ENCODE results near the gene RPS18. TPM values are rescaled to one million over a fixed set of nuclear protein-coding genes. Genes with fewer than 3 reads are reported as not detected.

Gene RPS18
- total RNA-seq, 2 donors from 2014 or later: 1,163 to 1,178 TPM

- no peaks in the 10 kb centered on the region for H3K9me3 ChIP-seq
- no peak overlapping the region for H3K4me3 ChIP-seq
- H3K27me3 ChIP-seq (replicated peaks; ENCODE audit: insufficient read depth): no peaks in the 10 kb centered on the region
- DNase-seq (ENCODE audit: low spot score) (no peak), ATAC-seq (ENCODE audit: insufficient number of reproducible peaks, low FRiP score, low read depth) (no peak)
- H3K4me1 ChIP-seq (ENCODE audit: control insufficient read depth in 1 of 2, low read depth in 2 of 2): peaks cover 8 to 12% of the 10 kb centered on the region in 2 donors
- H3K36me3 ChIP-seq: peaks cover 19% of the 10 kb centered on the region
- TF ChIP-seq CTCF (IDR thresholded peaks at IDR 0.05): no peak
- H3K27ac ChIP-seq: no peak overlapping the region
Measured at GRCh38 chr6:33304216-33304615, 32.3 kb downstream of the RPS18 start.

- Histone ChIP-seq H3K36me3 (peaks cover 19% of the 10 kb centered on the region), H3K4me3 (no peak overlapping the region), H3K27ac (no peak overlapping the region), H3K27me3 (replicated peaks; ENCODE audit: insufficient read depth) (no peaks in the 10 kb centered on the region), H3K9me3 (no peaks in the 10 kb centered on the region), H3K4me1 (ENCODE audit: control insufficient read depth in 1 of 2, low read depth in 2 of 2) (peaks cover 6 to 15% of the 10 kb centered on the region in 2 donors)
- ATAC-seq (ENCODE audit: insufficient number of reproducible peaks, low FRiP score, low read depth) (no peak), DNase-seq (ENCODE audit: low spot score) (no peak)
- no peak for TF ChIP-seq CTCF (IDR thresholded peaks at IDR 0.05)
Measured at GRCh38 chr6:33305052-33305451, 33.2 kb downstream of the RPS18 start.

- H3K9me3 ChIP-seq: no peaks in the 10 kb centered on the region
- DNase-seq (ENCODE audit: low spot score) (no peak), ATAC-seq (ENCODE audit: insufficient number of reproducible peaks, low FRiP score, low read depth) (no peak)
- no peak for TF ChIP-seq CTCF (IDR thresholded peaks at IDR 0.05)
- no peak overlapping the region for H3K4me3 ChIP-seq
- H3K4me1 ChIP-seq (ENCODE audit: control insufficient read depth in 1 of 2, low read depth in 2 of 2): peaks cover 0 to 6% of the 10 kb centered on the region in 2 donors
- H3K27me3 ChIP-seq (replicated peaks; ENCODE audit: insufficient read depth): no peaks in the 10 kb centered on the region
- H3K27ac ChIP-seq: no peak overlapping the region
- peaks cover 19% of the 10 kb centered on the region for H3K36me3 ChIP-seq
Measured at GRCh38 chr6:33306356-33306755, 34.5 kb downstream of the RPS18 start.

GRCh38 chr6:33312361-33313104 lies 40.7 kb downstream of the RPS18 start:
- DNase-seq (ENCODE audit: low spot score) (no peak), ATAC-seq (ENCODE audit: insufficient number of reproducible peaks, low FRiP score, low read depth) (no peak)
- Histone ChIP-seq H3K9me3 (no peaks in the 10 kb centered on the region), H3K27me3 (replicated peaks; ENCODE audit: insufficient read depth) (no peaks in the 10 kb centered on the region), H3K36me3 (no peaks in the 10 kb centered on the region), H3K4me3 (peak overlapping the region; percentile 71), H3K4me1 (ENCODE audit: control insufficient read depth in 1 of 2, low read depth in 2 of 2) (peaks cover 27 to 44% of the 10 kb centered on the region in 2 donors), H3K27ac (peak overlapping the region; percentile 92 to 96)
- no peak for TF ChIP-seq CTCF (IDR thresholded peaks at IDR 0.05)

- Histone ChIP-seq H3K36me3 (no peaks in the 10 kb centered on the region), H3K4me1 (ENCODE audit: control insufficient read depth in 1 of 2, low read depth in 2 of 2) (peaks cover 27 to 44% of the 10 kb centered on the region in 2 donors), H3K9me3 (no peaks in the 10 kb centered on the region), H3K27me3 (replicated peaks; ENCODE audit: insufficient read depth) (no peaks in the 10 kb centered on the region), H3K4me3 (peak overlapping the region; percentile 71), H3K27ac (peak overlapping the region; percentile 92 to 96)
- no peak for TF ChIP-seq CTCF (IDR thresholded peaks at IDR 0.05)
- DNase-seq (ENCODE audit: low spot score): no peak
- no peak for ATAC-seq (ENCODE audit: insufficient number of reproducible peaks, low FRiP score, low read depth)
Measured at GRCh38 chr6:33313105-33313708, 41.3 kb downstream of the RPS18 start.
